Loucy (cell line): ENCODE results near the gene GSC.

ENCODE experiments used
- CTCF ChIP-seq: fragments of 200-600 bp; sonication (generic); conservative IDR thresholded peaks from 2 replicates; pipeline ENCODE4 v1.5.1; 2014; ENCODE audit warnings: mild to moderate bottlenecking, antibody characterized with exemption, low read length
- EZH2phosphoT487 ChIP-seq: fragments of 200-600 bp; IDR thresholded peaks from 2 replicates; pipeline ENCODE4 v1.6.1; 2018; ENCODE audit warnings: antibody characterized with exemption, mild to moderate bottlenecking, moderate library complexity, borderline replicate concordance

GRCh38 chr14:94775871-94776210 is 5.9 kb upstream of the GSC start:
- TF ChIP-seq CTCF (no peak), EZH2phosphoT487 (no peak)
